CD4-positive, alpha-beta memory T cell (primary cell): ENCODE results near the gene ZNF343. TPM values are rescaled to one million over a fixed set of nuclear protein-coding genes. Genes with fewer than 3 reads are reported as not detected.
A peak's percentile ranks its signal among the peaks of the same experiment; 100 is the strongest.

Experiments used
- CTCF ChIA-PET: fragments of 350-600 bp; sonication (Branson Sonifier 250); formaldehyde crosslinking; loops from one replicate; lab custom pipeline; 2021; ENCODE audit warnings: inconsistent platforms; ENCODE audit not compliant: partially characterized antibody; lab: Charles Lee
- POLR2A ChIA-PET: fragments of 350-600 bp; sonication (Branson Sonifier 250); formaldehyde crosslinking; loops from one replicate; lab custom pipeline; 2021; ENCODE audit not compliant: partially characterized antibody; lab: Charles Lee
- DNase-seq, 5 donors: peaks; one replicate each; pipeline versions ENCODE4 v3.0.0 to v3.0.0-alpha.2; 2020 to 2022; ENCODE audit warnings: mixed read lengths in 1 of 5
- H3K27ac ChIP-seq: one replicate; pipeline ENCODE4 v1.7.0; 2013; ENCODE audit warnings: low read depth, low read length
- H3K27me3 ChIP-seq: 2 replicates; pipeline ENCODE4 v1.7.0; 2013; ENCODE audit warnings: mild to moderate bottlenecking, low read length, moderate library complexity; ENCODE audit not compliant: insufficient read depth
- H3K36me3 ChIP-seq: 2 replicates; pipeline ENCODE4 v1.7.0; 2013; ENCODE audit warnings: mild to moderate bottlenecking, low read length, moderate library complexity; ENCODE audit not compliant: insufficient read depth
- H3K4me1 ChIP-seq: 2 replicates; pipeline ENCODE4 v1.7.0; 2013; ENCODE audit warnings: mild to moderate bottlenecking, low read length, moderate library complexity; ENCODE audit not compliant: insufficient read depth
- H3K4me3 ChIP-seq, 2 donors: one replicate each; pipeline ENCODE4 v1.7.0; 2013; ENCODE audit warnings: low read length in 2 of 2, mild to moderate bottlenecking in 1 of 2
- H3K9me3 ChIP-seq, 2 donors: one replicate each; pipeline ENCODE4 v1.7.0; 2013; ENCODE audit warnings: low read length in 2 of 2, control low read depth in 1 of 2; ENCODE audit not compliant: control insufficient read depth in 1 of 2
- H3K27ac Mint-ChIP-seq, 7 donors: one replicate each; pipeline ENCODE4 v1.8.0; 2020 to 2021; ENCODE audit warnings: mixed read lengths in 7 of 7, mild to moderate bottlenecking in 6 of 7, inconsistent platforms in 3 of 7, moderate library complexity in 3 of 7
- H3K27me3 Mint-ChIP-seq, 2 donors: one replicate each; pipeline ENCODE4 v1.8.0; 2020 to 2021; ENCODE audit warnings: mixed read lengths in 2 of 2
- H3K36me3 Mint-ChIP-seq, 2 donors: one replicate each; pipeline ENCODE4 v1.8.0; 2020 to 2021; ENCODE audit warnings: mixed read lengths in 2 of 2, inconsistent platforms in 1 of 2, mild to moderate bottlenecking in 1 of 2
- H3K4me1 Mint-ChIP-seq, 4 donors: one replicate each; pipeline ENCODE4 v1.8.0; 2020 to 2021; ENCODE audit warnings: mixed read lengths in 4 of 4, mild to moderate bottlenecking in 1 of 4
- H3K4me3 Mint-ChIP-seq, 8 donors: one replicate each; pipeline ENCODE4 v1.8.0; 2020 to 2021; ENCODE audit warnings: mixed read lengths in 8 of 8, mild to moderate bottlenecking in 7 of 8, moderate library complexity in 6 of 8, inconsistent platforms in 3 of 8
- H3K9me3 Mint-ChIP-seq, 8 donors: one replicate each; pipeline ENCODE4 v1.8.0; 2020 to 2021; ENCODE audit warnings: mixed read lengths in 8 of 8, mild to moderate bottlenecking in 5 of 8, inconsistent platforms in 3 of 8, moderate library complexity in 1 of 8
- intact Hi-C: fragments of 100-400 bp; cut with micrococcal nuclease; formaldehyde crosslinking; loops from one replicate; pipeline ENCODE4 v1.15.1; 2023
- polyA plus RNA-seq, 2 donors: library from polyadenylated mRNA; unstranded; fragments of 300-500 nt; fragmentation: Illumina TruSeq; gene quantifications; one replicate each; pipeline ENCODE4 v1.2.3, GENCODE V29; 2021
- total RNA-seq, 2 experiments: library from RNA; stranded (reverse); gene quantifications; one replicate each; pipeline ENCODE4 v1.2.3, GENCODE V29; 2021

The ZNF343 gene
- total and polyA plus RNA-seq, 4 experiments from 2014 or later = 2.5 to 12.0 (median 8.9) TPM

DNA sequence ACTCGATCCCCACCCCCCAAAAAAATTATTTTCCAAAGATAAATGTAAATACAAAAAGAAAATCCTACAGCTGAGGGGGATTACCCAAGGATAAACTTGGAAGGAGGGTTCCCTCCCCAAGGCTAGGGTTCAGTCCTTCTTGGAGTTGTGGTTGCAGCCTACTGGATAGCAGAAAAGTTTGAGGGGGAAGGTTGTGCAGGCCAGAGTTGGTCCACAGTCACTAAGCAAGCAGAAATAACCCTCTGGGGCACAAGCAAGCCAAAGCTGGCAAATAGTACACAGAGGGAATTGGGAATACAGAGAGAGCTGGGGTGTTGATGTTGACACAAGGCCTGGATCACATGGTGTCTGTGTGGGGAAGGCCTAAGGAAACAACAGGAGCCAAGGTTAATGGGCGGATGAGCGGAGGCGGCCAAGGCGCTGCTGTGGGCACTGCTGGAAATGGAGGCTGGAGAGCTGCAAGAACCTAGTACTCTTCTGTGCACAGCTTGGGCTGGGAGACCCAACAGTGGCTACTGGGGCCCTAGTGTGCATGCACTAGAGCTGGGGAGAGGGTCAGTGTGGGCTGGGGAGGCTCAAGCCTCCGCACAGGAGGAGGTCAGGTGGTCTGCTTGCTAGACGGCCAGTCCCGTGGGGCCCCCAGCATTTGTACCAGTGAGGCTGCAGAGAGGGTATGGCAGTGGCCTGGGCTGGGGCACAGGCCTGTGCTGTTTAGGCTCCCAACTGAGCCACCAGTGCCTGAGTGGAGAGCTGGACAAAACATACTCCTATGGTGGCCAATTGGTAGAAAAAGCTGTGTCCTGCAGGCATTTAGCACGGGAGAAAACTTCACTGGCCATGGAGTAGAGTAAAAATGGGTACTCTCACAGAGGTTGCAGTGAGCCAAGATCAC lies 32.6 kb downstream of the ZNF343 start:
- Mint-ChIP-seq H3K27ac (peak overlapping the region in 1 of 7 donors; percentile 53), H3K4me3 (no peak overlapping the region), H3K27me3 (no peaks in the 10 kb centered on the region), H3K9me3 (peaks cover 0 to 9% (median 2%) of the 10 kb centered on the region in 8 donors), H3K4me1 (peaks cover 3 to 12% (median 7%) of the 10 kb centered on the region in 4 donors), H3K36me3 (peaks cover 8 to 19% of the 10 kb centered on the region in 2 donors)
- DNase-seq = no peak
- ChIA-PET POLR2A (no interaction called here), CTCF (interaction anchor here (1.1 to 1.5 kb wide), 2 partner anchors 24 to 46 kb away, joined by 4 to 5 read pairs; no protein-coding TSS in a partner anchor)
- Histone ChIP-seq H3K9me3 (no peaks in the 10 kb centered on the region), H3K27ac (no peak overlapping the region), H3K36me3 (no peaks in the 10 kb centered on the region), H3K4me1 (peaks cover 5% of the 10 kb centered on the region), H3K27me3 (no peaks in the 10 kb centered on the region), H3K4me3 (no peak overlapping the region)
- intact Hi-C loops = no loop called here

GRCh38 chr20:2473516-2473915 lies 35.2 kb downstream of the ZNF343 start:
- Histone ChIP-seq H3K27me3 (no peaks in the 10 kb centered on the region), H3K36me3 (no peaks in the 10 kb centered on the region), H3K9me3 (no peaks in the 10 kb centered on the region), H3K4me3 (no peak overlapping the region), H3K27ac (no peak overlapping the region), H3K4me1 (peaks cover 21% of the 10 kb centered on the region)
- Mint-ChIP-seq H3K4me3 (no peak overlapping the region), H3K27ac (no peak overlapping the region), H3K27me3 (no peaks in the 10 kb centered on the region), H3K9me3 (peaks cover 0 to 3% (median 0%) of the 10 kb centered on the region in 8 donors), H3K4me1 (peaks cover 16 to 37% (median 27%) of the 10 kb centered on the region in 4 donors), H3K36me3 (peaks cover 8 to 18% of the 10 kb centered on the region in 2 donors)
- CTCF ChIA-PET = no interaction called here
- DNase-seq = no peak
- intact Hi-C loops = no loop called here
- POLR2A ChIA-PET = interaction anchor here (1.1 kb wide), 1 partner anchor 51 kb away, joined by 3 read pairs; no protein-coding TSS in a partner anchor

DNA sequence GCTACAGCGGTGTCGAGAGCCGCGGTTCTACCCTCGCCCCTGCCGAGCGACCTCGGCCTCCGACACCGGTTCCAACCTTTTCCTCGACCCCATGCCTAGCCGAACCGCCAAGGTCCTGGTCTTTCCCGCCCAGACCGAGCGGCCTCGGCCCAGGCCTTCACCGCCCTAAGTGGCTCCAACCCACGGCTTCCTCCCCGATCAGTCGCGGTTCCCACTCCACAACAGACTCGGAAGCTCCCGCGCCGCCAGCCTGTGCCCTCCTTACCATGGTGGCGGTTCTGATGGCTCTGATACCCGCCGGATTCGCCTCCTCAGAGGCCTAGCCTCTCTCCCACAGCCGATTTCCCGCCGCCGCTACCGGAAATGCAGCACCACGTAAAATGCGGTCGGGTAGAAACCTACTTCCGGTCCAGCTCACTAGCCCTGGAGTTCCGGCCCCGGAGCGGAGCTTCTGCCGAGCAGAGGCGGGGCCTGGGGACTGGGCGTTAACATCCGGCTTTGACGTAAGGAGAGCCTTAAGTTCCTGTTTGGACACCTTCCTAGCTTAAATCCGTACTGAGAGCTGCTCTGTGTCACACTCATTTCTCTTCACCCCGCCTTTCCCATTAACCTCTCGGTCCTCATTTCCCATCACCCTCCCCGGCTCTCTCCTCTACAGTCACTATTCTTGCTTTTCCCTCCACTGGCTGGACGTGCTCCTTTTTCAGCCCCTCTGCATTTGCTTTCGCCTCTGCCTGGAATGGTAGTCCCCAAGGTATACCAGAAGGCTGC lies 38.1 kb downstream of the ZNF343 start, which contains the start of gene SNRPB:
Gene SNRPB (minus strand): TSS at position 367 of the 771 bp plus-strand sequence. CDS start 99 bp downstream, at position 268.
- intact Hi-C loops = loop anchor here (1.0 to 2.0 kb wide), 6 partner anchors 39 to 1004 kb away; partner anchors contain the start of genes NOP56 and NSFL1C
- Histone ChIP-seq H3K4me1 (peaks cover 32% of the 10 kb centered on the region), H3K27me3 (no peaks in the 10 kb centered on the region), H3K36me3 (peaks cover 28% of the 10 kb centered on the region), H3K4me3 (peak within 1 kb of the TSS; percentile 85 to 90), H3K9me3 (no peaks in the 10 kb centered on the region), H3K27ac (peak within 1 kb of the TSS; percentile 79)
- peaks cover 0 to 3% (median 0%) of the 10 kb centered on the region in 8 donors for H3K9me3 Mint-ChIP-seq
- peak; percentile 95 to 98 (median 96) for DNase-seq
- H3K4me3 Mint-ChIP-seq = peak within 1 kb of the TSS; percentile 96 to 99 (median 98)
- H3K27me3 Mint-ChIP-seq = no peaks in the 10 kb centered on the region
- ChIA-PET CTCF (interaction anchor here (0.8 to 2.9 kb wide), 6 partner anchors 13 to 181 kb away, joined by 3 to 14 read pairs (median 8); partner anchors contain the start of gene NOP56), POLR2A (interaction anchor here (0.6 to 3.7 kb wide), 19 partner anchors 9 to 403 kb away, joined by 3 to 52 read pairs (median 6); partner anchors contain the start of genes IDH3B, NOP56, PTPRA and STK35)
- H3K27ac Mint-ChIP-seq = peak within 1 kb of the TSS; percentile 96 to 99 (median 98)
- peaks cover 28 to 51% (median 39%) of the 10 kb centered on the region in 4 donors for H3K4me1 Mint-ChIP-seq
- peaks cover 19 to 44% of the 10 kb centered on the region in 2 donors for H3K36me3 Mint-ChIP-seq

- Mint-ChIP-seq H3K27me3 (no peaks in the 10 kb centered on the region), H3K36me3 (peaks cover 25 to 50% of the 10 kb centered on the region in 2 donors), H3K27ac (peak overlapping the region; percentile 96 to 99 (median 98)), H3K4me1 (peaks cover 28 to 51% (median 39%) of the 10 kb centered on the region in 4 donors), H3K4me3 (peak overlapping the region; percentile 96 to 99 (median 98)), H3K9me3 (peaks cover 0 to 3% (median 0%) of the 10 kb centered on the region in 8 donors)
- Histone ChIP-seq H3K27ac (peak overlapping the region; percentile 79), H3K4me1 (peaks cover 32% of the 10 kb centered on the region), H3K9me3 (no peaks in the 10 kb centered on the region), H3K4me3 (peak overlapping the region; percentile 85 to 90), H3K27me3 (no peaks in the 10 kb centered on the region), H3K36me3 (peaks cover 34% of the 10 kb centered on the region)
- intact Hi-C loops = loop anchor here (1.0 to 2.0 kb wide), 6 partner anchors 39 to 1003 kb away; partner anchors contain the start of genes NOP56 and NSFL1C
- peak; percentile 62 to 79 (median 70) for DNase-seq
- CTCF ChIA-PET = interaction anchor here (1.6 to 2.9 kb wide), 3 partner anchors 18 to 54 kb away, joined by 11 to 14 read pairs (median 11); no protein-coding TSS in a partner anchor
- POLR2A ChIA-PET = interaction anchor here (0.6 to 3.7 kb wide), 16 partner anchors 9 to 403 kb away, joined by 3 to 52 read pairs (median 7); partner anchors contain the start of genes IDH3B, NOP56, PTPRA and STK35
These were observed 38.7 kb downstream of the ZNF343 start for GRCh38 chr20:2469991-2470422.

DNA sequence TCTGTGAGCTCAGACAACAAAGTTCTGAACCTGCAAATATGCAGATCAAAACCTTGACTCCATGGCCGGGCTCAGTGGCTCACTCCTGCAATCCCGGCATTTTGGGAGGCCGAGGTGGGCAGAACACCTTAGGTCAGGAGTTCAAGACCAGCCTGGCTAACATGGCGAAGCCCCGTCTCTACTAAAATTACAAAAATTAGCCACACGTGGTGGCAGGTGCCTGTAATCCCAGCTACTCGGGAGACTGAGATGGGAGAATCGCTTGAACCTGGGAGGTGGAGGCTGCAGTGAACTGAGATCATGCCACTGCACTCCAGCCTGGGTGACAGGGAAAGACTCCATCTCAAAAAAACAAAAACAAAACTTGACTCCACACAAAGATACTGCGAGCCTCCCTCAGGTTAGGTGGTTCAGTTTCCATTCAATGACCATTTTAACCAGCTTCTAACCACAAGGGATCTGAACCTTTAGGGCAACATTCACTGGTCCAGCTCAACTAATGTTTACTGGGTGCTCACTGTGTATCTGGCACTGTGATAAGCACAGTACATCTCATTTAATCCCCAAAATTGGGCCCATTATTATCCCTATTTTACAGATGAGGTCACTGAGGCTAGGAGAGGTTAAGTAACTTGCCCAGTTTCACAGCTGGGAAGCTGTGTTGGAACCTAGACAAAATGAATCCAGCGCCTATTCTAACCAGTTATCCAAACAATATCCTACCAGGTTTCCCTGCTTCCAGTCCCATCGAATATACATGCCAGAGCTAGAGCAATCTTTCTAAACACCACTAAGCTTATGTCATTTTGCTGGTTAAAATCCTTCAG lies 39.9 kb downstream of the ZNF343 start:
- Histone ChIP-seq H3K27ac (peak overlapping the region; percentile 79), H3K4me3 (peak overlapping the region in 1 of 2 donors; percentile 16), H3K9me3 (no peaks in the 10 kb centered on the region), H3K27me3 (no peaks in the 10 kb centered on the region), H3K36me3 (peaks cover 46% of the 10 kb centered on the region), H3K4me1 (peaks cover 32% of the 10 kb centered on the region)
- POLR2A ChIA-PET = interaction anchor here (1.1 to 3.7 kb wide), 5 partner anchors 9 to 184 kb away, joined by 3 to 52 read pairs (median 25); partner anchors contain the start of genes NOP56 and ZNF343
- Mint-ChIP-seq H3K9me3 (peaks cover 0 to 3% (median 0%) of the 10 kb centered on the region in 8 donors), H3K36me3 (peaks cover 36 to 61% of the 10 kb centered on the region in 2 donors), H3K27me3 (no peaks in the 10 kb centered on the region), H3K4me1 (peaks cover 28 to 51% (median 39%) of the 10 kb centered on the region in 4 donors), H3K4me3 (peak overlapping the region; percentile 55 to 99 (median 75)), H3K27ac (peak overlapping the region; percentile 53 to 99 (median 88))
- intact Hi-C loops = no loop called here
- no peak for DNase-seq
- CTCF ChIA-PET = interaction anchor here (1.3 to 2.9 kb wide), 2 partner anchors 13 to 17 kb away, joined by 3 to 11 read pairs; no protein-coding TSS in a partner anchor
